Measurements from ENCODE around the gene RAB3D. TPM values are rescaled to one million over a fixed set of nuclear protein-coding genes. Genes with fewer than 3 reads are reported as not detected.

Gene RAB3D
- total and polyA plus RNA-seq, 10 of the 15 experiments (the other 5 are each of a cell fraction or from before 2014, with no cell fraction given), result 1.1 to 15.7 (median 6.2) TPM

DNA sequence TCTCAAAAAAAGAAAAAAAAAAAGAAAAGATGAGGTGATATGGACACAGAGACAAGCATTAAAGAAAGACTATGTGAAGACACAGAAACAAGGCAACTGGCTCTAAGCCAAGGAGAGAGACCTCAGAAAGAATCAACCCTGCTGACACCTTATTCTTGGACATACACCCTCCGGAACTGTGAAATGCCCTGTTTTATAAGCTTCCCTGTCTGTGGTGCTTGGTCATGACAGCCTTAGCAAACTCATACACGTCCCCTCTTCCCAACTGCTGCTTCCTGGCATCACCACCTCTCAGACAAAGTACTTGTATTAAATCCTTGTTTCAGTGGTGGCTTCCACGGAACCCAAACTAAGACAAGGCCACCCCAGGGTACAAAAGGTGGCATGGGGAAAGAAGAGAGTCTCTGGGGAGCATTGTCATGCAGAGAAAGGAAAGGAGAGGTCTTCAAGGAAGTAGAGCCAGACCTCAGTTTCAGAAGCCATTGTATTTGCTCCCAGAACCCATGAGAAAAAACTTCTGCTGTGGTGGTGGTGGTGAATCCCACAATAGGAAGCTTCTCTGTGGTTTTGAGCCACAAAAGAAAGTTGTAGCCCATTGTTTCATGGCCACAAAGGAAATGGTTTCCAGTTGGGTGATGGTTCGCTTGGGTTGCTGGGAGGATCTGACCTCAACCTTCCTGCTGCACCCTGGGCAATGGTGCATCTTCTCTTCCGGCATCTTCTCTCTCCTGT lies 59.8 kb downstream of the RAB3D start (continued):
- no peak for TF ChIP-seq TBL1XR1 (IDR thresholded peaks at IDR 0.05; ENCODE audit: low read depth, low read length)
- 0 out of 2 replicates have a peak, but pooled peaks have one; percentile 20 for TF ChIP-seq TCF12 (IDR thresholded peaks at IDR 0.05; ENCODE audit: low read depth, low read length)
- TF ChIP-seq, protein P1, sequence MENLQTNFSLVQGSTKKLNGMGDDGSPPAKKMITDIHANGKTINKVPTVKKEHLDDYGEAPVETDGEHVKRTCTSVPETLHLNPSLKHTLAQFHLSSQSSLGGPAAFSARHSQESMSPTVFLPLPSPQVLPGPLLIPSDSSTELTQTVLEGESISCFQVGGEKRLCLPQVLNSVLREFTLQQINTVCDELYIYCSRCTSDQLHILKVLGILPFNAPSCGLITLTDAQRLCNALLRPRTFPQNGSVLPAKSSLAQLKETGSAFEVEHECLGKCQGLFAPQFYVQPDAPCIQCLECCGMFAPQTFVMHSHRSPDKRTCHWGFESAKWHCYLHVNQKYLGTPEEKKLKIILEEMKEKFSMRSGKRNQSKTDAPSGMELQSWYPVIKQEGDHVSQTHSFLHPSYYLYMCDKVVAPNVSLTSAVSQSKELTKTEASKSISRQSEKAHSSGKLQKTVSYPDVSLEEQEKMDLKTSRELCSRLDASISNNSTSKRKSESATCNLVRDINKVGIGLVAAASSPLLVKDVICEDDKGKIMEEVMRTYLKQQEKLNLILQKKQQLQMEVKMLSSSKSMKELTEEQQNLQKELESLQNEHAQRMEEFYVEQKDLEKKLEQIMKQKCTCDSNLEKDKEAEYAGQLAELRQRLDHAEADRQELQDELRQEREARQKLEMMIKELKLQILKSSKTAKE (IDR thresholded peaks at IDR 0.05; ENCODE audit: low read depth, poor library complexity, severe bottlenecking), result peak; percentile 43
- TF ChIP-seq, protein P2, sequence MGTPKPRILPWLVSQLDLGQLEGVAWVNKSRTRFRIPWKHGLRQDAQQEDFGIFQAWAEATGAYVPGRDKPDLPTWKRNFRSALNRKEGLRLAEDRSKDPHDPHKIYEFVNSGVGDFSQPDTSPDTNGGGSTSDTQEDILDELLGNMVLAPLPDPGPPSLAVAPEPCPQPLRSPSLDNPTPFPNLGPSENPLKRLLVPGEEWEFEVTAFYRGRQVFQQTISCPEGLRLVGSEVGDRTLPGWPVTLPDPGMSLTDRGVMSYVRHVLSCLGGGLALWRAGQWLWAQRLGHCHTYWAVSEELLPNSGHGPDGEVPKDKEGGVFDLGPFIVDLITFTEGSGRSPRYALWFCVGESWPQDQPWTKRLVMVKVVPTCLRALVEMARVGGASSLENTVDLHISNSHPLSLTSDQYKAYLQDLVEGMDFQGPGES (IDR thresholded peaks at IDR 0.05), result no peak
- peak; percentile 99 for TF ChIP-seq RUNX3 (IDR thresholded peaks at IDR 0.05; ENCODE audit: low read length)
- TF ChIP-seq, protein P3, sequence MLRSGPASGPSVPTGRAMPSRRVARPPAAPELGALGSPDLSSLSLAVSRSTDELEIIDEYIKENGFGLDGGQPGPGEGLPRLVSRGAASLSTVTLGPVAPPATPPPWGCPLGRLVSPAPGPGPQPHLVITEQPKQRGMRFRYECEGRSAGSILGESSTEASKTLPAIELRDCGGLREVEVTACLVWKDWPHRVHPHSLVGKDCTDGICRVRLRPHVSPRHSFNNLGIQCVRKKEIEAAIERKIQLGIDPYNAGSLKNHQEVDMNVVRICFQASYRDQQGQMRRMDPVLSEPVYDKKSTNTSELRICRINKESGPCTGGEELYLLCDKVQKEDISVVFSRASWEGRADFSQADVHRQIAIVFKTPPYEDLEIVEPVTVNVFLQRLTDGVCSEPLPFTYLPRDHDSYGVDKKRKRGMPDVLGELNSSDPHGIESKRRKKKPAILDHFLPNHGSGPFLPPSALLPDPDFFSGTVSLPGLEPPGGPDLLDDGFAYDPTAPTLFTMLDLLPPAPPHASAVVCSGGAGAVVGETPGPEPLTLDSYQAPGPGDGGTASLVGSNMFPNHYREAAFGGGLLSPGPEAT (IDR thresholded peaks at IDR 0.05; ENCODE audit: low read depth), result peak; percentile 65; the same call in 1 of the 2 replicates
- 0 out of 2 replicates have a peak, but pooled peaks have one; percentile 26 for TF ChIP-seq CREB1 (IDR thresholded peaks at IDR 0.05; ENCODE audit: low read depth)
- 0 out of 2 replicates have a peak, but pooled peaks have one; percentile 34 for TF ChIP-seq MEF2A (IDR thresholded peaks at IDR 0.05; ENCODE audit: insufficient read depth, low read depth, low read length)
- TF ChIP-seq, protein P4, sequence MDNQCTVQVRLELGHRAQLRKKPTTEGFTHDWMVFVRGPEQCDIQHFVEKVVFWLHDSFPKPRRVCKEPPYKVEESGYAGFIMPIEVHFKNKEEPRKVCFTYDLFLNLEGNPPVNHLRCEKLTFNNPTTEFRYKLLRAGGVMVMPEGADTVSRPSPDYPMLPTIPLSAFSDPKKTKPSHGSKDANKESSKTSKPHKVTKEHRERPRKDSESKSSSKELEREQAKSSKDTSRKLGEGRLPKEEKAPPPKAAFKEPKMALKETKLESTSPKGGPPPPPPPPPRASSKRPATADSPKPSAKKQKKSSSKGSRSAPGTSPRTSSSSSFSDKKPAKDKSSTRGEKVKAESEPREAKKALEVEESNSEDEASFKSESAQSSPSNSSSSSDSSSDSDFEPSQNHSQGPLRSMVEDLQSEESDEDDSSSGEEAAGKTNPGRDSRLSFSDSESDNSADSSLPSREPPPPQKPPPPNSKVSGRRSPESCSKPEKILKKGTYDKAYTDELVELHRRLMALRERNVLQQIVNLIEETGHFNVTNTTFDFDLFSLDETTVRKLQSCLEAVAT (IDR thresholded peaks at IDR 0.05), result peak; percentile 91
- peak in 1 of 2 experiments; percentile 77; a peak in 2 of 4 replicates for TF ChIP-seq ETV6 (conservative IDR thresholded peaks at IDR 0.05 in 1 of 2, IDR thresholded peaks at IDR 0.05 in 1 of 2; ENCODE audit: borderline replicate concordance in 1 of 2, low read depth in 1 of 2)
- 0 out of 2 replicates have a peak, but pooled peaks have one; percentile 32 for TF ChIP-seq GATAD2B (conservative IDR thresholded peaks at IDR 0.05; ENCODE audit: low read depth)
- peak; percentile 80; the same call in 1 of the 2 replicates for TF ChIP-seq MTA3 (IDR thresholded peaks at IDR 0.05; ENCODE audit: borderline replicate concordance, low read length)
- peak; percentile 61; the same call in 1 of the 2 replicates for TF ChIP-seq YY1 (IDR thresholded peaks at IDR 0.05; ENCODE audit: low read depth, low read length)
- peak; percentile 80; the same call in 1 of the 2 replicates for TF ChIP-seq CBFB (IDR thresholded peaks at IDR 0.05; ENCODE audit: low read depth)

Data from GM12878 (cell line).